ENCODE results near the gene FOLR3.

Gene FOLR3

DNA sequence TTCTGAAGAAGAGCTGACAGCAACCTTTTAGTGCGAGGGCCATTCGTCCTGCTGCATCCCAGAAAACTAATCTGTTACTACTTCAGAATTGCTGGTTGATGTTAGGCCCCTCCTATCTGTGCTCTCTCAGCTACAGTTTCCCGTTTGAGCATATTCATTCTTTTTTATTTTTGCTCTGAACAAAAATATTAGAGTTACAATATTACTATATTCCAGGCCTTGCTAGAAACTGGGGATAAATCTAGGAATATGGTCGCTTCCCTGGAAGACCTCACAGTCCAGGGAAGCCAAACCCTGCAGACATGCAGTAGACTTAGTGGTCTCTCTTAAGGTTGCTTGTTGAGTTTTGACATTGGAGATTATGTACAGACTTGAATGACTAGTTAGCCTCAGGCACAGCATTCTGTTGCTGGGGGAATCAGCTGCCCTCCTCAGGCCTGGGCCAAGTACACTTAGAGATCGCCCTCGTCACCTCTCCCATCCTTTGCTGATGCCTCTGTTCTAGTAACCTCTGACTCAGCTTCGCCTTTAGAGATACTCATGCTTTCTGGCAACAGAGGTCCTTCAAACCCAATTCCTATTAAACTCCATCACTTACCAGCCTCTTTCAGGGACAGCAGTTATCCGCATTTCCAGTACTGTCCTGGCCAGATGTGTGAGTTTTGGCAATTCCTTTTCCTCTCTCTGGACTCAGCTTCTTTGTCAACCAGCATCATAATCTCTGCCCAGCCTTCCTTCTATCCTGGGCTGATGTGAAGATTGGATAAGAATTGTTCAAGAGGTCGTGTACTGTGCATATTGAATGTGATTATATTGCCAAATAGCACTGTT is 22.3 kb upstream of the FOLR3 start:
- DNase-seq (ENCODE audit: low read depth in 2 of 2), result peak in 1 of 2 donors; percentile 28
- peak overlapping the region; percentile 83 to 85 for H3K4me3 ChIP-seq (replicated peaks in 1 of 2; ENCODE audit: low read depth in 2 of 2, low read length in 2 of 2)
- TF ChIP-seq CTCF (IDR thresholded peaks at IDR 0.05; ENCODE audit: low read depth, low read length), result no peak

- no peak for DNase-seq (ENCODE audit: low read depth in 2 of 2)
- no peak for TF ChIP-seq CTCF (IDR thresholded peaks at IDR 0.05; ENCODE audit: low read depth, low read length)
- no peak overlapping the region for H3K4me3 ChIP-seq (replicated peaks in 1 of 2; ENCODE audit: low read depth in 2 of 2, low read length in 2 of 2)
Observed at GRCh38 chr11:72114570-72114969, 21.0 kb upstream of the FOLR3 start.

DNA sequence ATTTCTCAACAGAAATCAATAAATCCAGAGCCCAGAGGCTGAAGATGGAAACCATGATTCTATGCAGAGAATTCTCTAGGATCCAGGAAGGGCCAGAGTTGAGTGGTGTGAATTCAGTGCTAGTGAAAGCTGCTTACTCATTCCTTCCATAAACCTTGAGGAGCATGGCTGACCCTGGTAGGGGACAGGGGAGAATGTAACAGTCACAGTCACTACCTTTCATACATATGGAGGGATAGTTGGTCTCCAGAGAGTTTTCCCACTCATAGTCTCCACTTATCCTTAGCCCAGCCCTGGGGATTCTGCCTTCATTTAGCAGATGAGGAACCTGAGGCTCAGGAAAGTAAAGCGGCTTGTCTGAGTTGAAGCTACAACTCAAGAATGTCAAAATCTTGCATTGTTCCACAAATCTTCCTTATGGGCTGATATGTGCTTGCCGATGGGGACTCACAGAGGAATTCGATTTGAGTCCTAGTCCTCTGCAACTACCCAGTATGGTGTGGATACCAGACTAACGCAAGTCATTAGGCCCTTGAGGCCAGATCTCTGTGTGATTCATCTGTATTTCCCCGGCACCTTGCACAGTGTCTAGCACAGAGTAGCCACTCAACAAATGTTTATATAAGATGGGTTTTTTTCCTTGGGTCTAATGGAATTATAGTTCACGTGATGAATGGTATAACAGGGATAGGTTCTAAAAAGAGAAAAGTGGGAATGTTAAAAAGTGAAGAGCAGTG is 19.3 kb upstream of the FOLR3 start:
- TF ChIP-seq CTCF (IDR thresholded peaks at IDR 0.05; ENCODE audit: low read depth, low read length), result no peak
- DNase-seq (ENCODE audit: low read depth in 2 of 2), result no peak
- no peak overlapping the region for H3K4me3 ChIP-seq (replicated peaks in 1 of 2; ENCODE audit: low read depth in 2 of 2, low read length in 2 of 2)

DNA sequence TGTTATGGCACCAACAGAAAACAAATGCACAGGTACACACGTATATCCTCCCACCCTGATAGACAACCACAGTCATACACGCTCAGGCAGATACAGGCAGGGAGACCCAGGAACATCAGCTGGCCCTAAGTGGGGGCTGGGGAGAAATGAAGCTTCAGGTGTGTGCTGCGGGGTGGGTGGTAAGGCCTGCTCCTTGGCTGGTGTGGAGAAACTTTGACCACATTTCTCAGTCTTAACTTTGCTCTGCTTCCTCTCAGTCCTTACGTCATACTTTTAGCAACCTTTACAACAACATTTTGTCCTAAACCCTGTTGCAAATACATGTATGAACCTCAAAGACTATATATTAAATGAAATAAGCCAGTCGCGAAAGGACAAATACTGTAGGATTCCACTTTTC is 16.3 kb upstream of the FOLR3 start:
- no peak for TF ChIP-seq CTCF (IDR thresholded peaks at IDR 0.05; ENCODE audit: low read depth, low read length)
- DNase-seq (ENCODE audit: low read depth in 2 of 2), result no peak
- no peak overlapping the region for H3K4me3 ChIP-seq (replicated peaks in 1 of 2; ENCODE audit: low read depth in 2 of 2, low read length in 2 of 2)

GRCh38 chr11:72120930-72121329 is 14.6 kb upstream of the FOLR3 start:
- no peak for DNase-seq (ENCODE audit: low read depth in 2 of 2)
- no peak overlapping the region for H3K4me3 ChIP-seq (replicated peaks in 1 of 2; ENCODE audit: low read depth in 2 of 2, low read length in 2 of 2)
- TF ChIP-seq CTCF (IDR thresholded peaks at IDR 0.05; ENCODE audit: low read depth, low read length), result no peak

DNA sequence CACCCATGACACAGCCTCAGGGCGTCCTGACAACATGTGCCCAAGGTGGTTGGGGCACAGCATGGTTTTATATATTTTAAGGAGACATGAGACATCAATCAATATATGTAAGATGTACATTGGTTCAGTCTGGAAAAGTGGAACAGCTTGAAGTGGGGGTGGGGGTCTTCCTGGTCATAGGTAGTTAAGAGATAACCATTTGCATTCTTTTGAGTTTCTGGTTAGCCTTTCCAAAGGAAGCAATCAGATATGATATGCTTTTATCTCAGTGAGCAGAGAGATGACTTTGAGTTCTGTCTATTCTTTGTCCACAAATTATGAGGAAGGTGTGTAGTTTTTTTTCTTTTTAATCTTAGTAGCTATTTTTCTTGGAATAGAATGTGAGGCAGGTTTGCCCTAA is 12.9 kb upstream of the FOLR3 start:
- no peak for TF ChIP-seq CTCF (IDR thresholded peaks at IDR 0.05; ENCODE audit: low read depth, low read length)
- H3K4me3 ChIP-seq (replicated peaks in 1 of 2; ENCODE audit: low read depth in 2 of 2, low read length in 2 of 2), result no peak overlapping the region

More for the DNA sequence above, 12.9 kb upstream of the FOLR3 start:
- no peak for DNase-seq (ENCODE audit: low read depth in 2 of 2)
